Suprapubic skin (tissue), 4 donors: ENCODE measurements around the gene MZF1.

ENCODE experiments used
- EP300 ChIP-seq: sonication (generic); formaldehyde crosslinking; IDR thresholded peaks from one replicate; pipeline ENCODE4 v1.6.1; 2017; ENCODE audit warnings: antibody characterized with exemption
- POLR2A ChIP-seq, 2 donors: fragments of 450-650 bp; IDR thresholded peaks; one replicate each; pipeline ENCODE4 v1.6.1; 2017; ENCODE audit warnings: antibody characterized with exemption in 2 of 2, mild to moderate bottlenecking in 2 of 2, moderate library complexity in 2 of 2
- POLR2AphosphoS5 ChIP-seq, 3 donors: sonication (generic); formaldehyde crosslinking; IDR thresholded peaks; one replicate each; pipeline ENCODE4 v1.6.1; 2017; ENCODE audit warnings: antibody characterized with exemption in 3 of 3
- TF ChIP-seq, protein P1 (sequence below), 2 donors: fragments of 200-600 bp in 1 of 2; fragments of 450-650 bp in 1 of 2; sonication (generic) in 1 of 2; IDR thresholded peaks; one replicate each; pipeline ENCODE4 v1.5.1; 2016 to 2019; ENCODE audit warnings: antibody characterized with exemption in 2 of 2, mild to moderate bottlenecking in 1 of 2, moderate library complexity in 1 of 2

- TF ChIP-seq POLR2A (IDR thresholded peaks at IDR 0.05) (no peak), POLR2AphosphoS5 (IDR thresholded peaks at IDR 0.05) (no peak), EP300 (no peak)
- TF ChIP-seq, protein P1, sequence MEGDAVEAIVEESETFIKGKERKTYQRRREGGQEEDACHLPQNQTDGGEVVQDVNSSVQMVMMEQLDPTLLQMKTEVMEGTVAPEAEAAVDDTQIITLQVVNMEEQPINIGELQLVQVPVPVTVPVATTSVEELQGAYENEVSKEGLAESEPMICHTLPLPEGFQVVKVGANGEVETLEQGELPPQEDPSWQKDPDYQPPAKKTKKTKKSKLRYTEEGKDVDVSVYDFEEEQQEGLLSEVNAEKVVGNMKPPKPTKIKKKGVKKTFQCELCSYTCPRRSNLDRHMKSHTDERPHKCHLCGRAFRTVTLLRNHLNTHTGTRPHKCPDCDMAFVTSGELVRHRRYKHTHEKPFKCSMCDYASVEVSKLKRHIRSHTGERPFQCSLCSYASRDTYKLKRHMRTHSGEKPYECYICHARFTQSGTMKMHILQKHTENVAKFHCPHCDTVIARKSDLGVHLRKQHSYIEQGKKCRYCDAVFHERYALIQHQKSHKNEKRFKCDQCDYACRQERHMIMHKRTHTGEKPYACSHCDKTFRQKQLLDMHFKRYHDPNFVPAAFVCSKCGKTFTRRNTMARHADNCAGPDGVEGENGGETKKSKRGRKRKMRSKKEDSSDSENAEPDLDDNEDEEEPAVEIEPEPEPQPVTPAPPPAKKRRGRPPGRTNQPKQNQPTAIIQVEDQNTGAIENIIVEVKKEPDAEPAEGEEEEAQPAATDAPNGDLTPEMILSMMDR (IDR thresholded peaks at IDR 0.05) = no peak
These were observed 43.7 kb downstream of the MZF1 start for GRCh38 chr19:58529405-58529804.
